ENCODE data around the gene MEIOC. TPM values are rescaled to one million over a fixed set of nuclear protein-coding genes. Genes with fewer than 3 reads are reported as not detected.
"Not testable (repeated sequence)": the region's sequence is repeated elsewhere in the genome, so short reads cannot be mapped to it uniquely, and the experiment has no call there.

MEIOC gene
- total RNA-seq, 4 donors from 2014 or later: 0.17 TPM; not detected in 3

DNA sequence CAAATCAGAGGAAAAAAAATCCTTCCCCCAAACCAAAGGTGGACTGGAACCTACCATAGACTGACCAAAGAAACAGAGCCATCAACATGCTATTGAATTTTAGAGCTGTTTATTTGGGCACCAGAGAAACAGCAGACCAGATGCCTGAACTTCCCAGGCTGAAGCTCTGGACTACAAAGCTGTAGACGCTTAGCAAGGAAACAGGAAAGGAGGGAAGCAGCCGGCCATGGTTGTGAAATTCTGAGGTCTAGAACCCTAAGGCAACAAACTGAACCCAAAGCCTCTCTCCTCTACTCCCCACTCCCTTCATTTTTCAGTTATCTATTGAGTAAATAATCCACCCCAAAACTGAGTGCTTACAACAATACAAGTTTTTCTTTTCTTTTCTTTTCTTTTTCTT lies 45.4 kb upstream of the MEIOC start:
- no peak overlapping the region for H3K4me3 ChIP-seq (ENCODE audit: low read depth, poor library complexity, severe bottlenecking)
- DNase-seq (ENCODE audit: low spot score in 2 of 2): no peak
- intact Hi-C loops (cut with DNase I; ENCODE audit: low total_unique reads): no loop called here
- TF ChIP-seq, protein P1, sequence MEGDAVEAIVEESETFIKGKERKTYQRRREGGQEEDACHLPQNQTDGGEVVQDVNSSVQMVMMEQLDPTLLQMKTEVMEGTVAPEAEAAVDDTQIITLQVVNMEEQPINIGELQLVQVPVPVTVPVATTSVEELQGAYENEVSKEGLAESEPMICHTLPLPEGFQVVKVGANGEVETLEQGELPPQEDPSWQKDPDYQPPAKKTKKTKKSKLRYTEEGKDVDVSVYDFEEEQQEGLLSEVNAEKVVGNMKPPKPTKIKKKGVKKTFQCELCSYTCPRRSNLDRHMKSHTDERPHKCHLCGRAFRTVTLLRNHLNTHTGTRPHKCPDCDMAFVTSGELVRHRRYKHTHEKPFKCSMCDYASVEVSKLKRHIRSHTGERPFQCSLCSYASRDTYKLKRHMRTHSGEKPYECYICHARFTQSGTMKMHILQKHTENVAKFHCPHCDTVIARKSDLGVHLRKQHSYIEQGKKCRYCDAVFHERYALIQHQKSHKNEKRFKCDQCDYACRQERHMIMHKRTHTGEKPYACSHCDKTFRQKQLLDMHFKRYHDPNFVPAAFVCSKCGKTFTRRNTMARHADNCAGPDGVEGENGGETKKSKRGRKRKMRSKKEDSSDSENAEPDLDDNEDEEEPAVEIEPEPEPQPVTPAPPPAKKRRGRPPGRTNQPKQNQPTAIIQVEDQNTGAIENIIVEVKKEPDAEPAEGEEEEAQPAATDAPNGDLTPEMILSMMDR (IDR thresholded peaks at IDR 0.05): no peak
- WGBS, 2 donors: 16 to 21% methylated on average over 2 of the region's 2 CpGs

DNA sequence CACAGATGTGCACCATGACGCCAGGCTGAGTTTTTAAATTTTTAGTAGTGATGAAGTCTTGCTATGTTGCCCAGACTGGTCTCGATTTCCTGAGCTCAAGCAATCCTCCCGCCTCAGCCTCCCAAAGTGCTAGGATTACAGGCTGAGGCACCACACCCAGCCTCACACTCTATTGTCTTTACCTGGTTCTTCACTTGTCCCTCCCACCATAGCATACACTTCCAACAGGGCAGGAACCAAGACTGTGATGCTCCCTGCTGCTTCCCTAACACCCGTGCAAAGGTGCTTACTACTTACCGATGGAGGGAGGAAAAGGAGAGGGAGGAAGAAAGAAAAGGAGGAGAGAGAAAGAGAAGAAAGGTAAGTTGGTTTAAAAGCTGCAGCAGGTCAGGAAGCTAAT lies 41.4 kb upstream of the MEIOC start:
- TF ChIP-seq, protein P1 (IDR thresholded peaks at IDR 0.05): no peak
- TF ChIP-seq POLR2A (IDR thresholded peaks at IDR 0.05): no peak
- H3K4me3 ChIP-seq (ENCODE audit: low read depth, poor library complexity, severe bottlenecking): no peak overlapping the region
- intact Hi-C loops (cut with DNase I; ENCODE audit: low total_unique reads): no loop called here
- no peak for DNase-seq (ENCODE audit: low spot score in 2 of 2)
- 69 to 73% methylated on average over 5 of the region's 5 CpGs for WGBS, 2 donors

DNA sequence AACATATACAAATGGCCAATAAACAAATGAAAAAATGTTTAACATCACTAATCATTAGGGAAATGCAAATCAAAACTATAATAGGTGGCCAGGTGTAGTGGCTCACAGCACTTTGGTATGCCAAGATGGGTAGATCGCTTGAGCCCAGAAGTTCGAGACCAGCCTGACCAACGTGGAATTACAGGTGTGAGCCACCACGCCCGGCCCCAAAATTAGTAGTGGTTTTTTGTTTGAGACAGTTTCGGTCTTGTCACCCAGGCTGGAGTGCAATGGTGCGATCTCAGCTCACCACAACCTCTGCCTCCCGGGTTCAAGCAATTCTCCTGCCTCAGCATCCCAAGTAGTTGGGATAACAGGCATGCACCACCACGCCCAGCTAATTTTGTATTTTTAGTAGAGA lies 37.6 kb upstream of the MEIOC start:
- 82 to 93% methylated on average over 9 of the region's 9 CpGs for WGBS, 2 donors
- intact Hi-C loops (cut with DNase I; ENCODE audit: low total_unique reads); H3K4me3 ChIP-seq (ENCODE audit: low read depth, poor library complexity, severe bottlenecking); DNase-seq (ENCODE audit: low spot score in 2 of 2): not testable (repeated sequence)

DNA sequence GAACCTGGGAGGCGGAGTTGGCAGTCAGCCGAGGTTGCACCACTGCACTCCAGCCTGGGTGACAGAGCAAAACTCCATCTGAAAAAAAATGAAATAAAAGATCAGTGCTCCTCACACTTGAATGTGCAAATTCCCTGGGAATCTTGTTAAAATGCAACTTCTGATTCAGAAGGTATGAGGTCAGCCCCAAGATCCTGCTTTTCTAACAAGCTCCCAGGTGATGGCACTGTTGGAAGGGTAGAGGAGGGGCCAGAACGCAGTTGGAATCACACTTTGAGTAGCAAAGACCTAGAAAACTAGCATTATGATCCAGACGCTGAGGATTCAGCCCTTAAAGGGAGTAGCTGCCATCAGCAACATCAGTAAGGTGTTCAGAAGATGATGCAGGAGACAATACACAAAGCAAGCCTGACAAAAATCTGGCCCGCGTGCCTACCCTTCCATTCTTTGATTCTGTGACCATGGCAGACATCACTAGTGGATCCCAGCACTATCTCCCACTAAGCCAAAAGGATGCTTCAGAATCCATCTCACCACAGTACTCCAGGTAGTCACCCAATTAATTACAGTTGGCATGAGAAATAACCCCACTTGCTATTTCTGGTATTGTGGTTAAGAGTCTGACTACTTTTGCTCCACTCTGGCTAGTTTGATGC lies 33.1 kb upstream of the MEIOC start:
- no peak overlapping the region for H3K4me3 ChIP-seq (ENCODE audit: low read depth, poor library complexity, severe bottlenecking)
- intact Hi-C loops (cut with DNase I; ENCODE audit: low total_unique reads): no loop called here
- 77 to 84% methylated on average over 6 of the region's 6 CpGs for WGBS, 2 donors
- no peak for TF ChIP-seq POLR2A (IDR thresholded peaks at IDR 0.05)
- TF ChIP-seq, protein P1 (IDR thresholded peaks at IDR 0.05): no peak
- DNase-seq (ENCODE audit: low spot score in 2 of 2): no peak

DNA sequence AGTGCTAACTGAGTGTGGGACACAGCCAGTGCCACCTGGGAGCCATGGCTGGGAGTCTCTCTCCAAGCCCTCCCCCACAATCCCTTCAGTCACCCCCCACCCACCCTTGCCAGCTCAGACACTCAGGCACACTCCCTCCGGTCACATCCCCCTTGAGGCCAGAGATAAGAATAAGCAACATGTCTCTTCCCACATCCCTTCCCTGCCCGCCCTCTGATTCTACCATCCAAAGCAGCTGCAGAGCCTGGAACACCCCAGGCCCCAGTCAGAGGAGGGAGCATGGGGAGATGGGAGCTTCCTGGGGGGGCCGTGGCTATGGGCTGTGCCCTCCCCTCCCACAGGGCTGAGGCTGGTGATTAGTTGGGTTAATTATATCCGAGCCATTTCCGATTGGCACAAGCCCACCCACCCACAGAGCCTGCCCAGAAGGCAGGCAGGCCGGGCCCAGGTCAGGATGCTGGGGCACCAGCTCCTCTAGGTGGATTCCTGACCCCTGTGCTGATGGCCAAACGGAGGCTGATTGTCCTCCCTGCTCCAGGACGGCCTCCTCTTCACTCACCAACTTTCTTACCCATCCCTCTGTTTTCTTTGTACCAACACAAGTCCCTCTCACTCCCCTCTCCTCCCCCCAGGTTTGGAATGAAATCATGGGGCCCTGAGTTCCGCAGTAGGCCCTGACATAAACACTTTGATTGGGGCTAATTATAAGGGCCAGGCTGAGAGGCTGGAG lies 28.6 kb upstream of the MEIOC start:
- no peak for DNase-seq (ENCODE audit: low spot score in 2 of 2)
- 78 to 85% methylated on average over 9 of the region's 9 CpGs for WGBS, 2 donors
- TF ChIP-seq, protein P1 (IDR thresholded peaks at IDR 0.05): no peak
- TF ChIP-seq POLR2A (IDR thresholded peaks at IDR 0.05): no peak
- intact Hi-C loops (cut with DNase I; ENCODE audit: low total_unique reads): no loop called here
- H3K4me3 ChIP-seq (ENCODE audit: low read depth, poor library complexity, severe bottlenecking): no peak overlapping the region

DNA sequence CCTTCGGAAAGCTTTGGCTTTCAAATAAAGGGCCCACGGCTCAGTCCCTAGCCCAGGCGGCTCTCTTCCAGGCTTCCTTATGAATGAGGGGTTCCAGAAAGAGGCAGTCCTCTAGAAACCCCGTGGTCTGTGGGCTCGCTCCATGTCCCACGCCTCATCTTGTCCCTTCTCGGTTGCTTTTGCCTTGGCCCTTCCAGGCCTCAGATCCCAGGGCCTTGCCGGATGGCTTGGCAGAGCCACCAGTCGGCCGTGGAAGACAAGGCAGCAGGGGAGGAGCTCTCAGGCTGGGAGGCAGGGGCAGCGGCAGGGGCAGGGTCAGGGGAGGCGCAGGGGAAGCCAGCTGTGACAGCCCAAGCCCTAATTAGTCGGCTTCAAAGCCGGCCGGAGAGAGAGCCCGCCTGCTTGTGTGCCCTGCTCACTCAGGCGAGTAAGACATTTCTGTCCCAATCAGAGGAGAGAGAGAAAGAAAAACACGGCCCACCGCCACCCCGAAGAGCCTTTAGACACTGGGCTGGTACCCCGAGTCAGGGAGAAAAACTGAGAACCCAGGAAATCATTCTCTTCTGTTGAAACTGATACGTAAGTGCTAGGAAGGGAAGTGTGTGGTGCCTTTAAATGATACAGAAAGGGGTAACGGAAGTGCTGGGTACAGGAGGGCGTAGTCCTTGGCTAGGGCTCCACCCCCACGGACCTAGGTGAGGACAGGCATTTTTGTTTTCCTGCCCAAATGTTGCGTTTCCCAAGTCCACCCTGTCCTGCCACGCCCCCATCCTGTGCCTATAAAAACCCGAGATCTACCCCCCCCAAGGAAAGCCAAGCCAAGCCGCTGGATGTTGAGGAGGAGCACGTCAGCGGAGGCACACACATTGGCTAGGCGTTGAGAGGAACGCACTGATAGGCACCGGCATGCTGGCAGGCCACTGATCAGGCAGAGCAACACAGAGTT lies 27.8 kb upstream of the MEIOC start:
- intact Hi-C loops (cut with DNase I; ENCODE audit: low total_unique reads): no loop called here
- TF ChIP-seq POLR2A (IDR thresholded peaks at IDR 0.05): no peak
- TF ChIP-seq, protein P1 (IDR thresholded peaks at IDR 0.05): no peak
- DNase-seq (ENCODE audit: low spot score in 2 of 2): no peak
- H3K4me3 ChIP-seq (ENCODE audit: low read depth, poor library complexity, severe bottlenecking): no peak overlapping the region
- WGBS, 2 donors: 68 to 75% methylated on average over 34 of the region's 34 CpGs

Measured in lower leg skin (tissue), 4 donors.